GM19043 (cell line): ENCODE results near the gene CAPZA3.
"Not testable (repeated sequence)": the region's sequence is repeated elsewhere in the genome, so short reads cannot be mapped to it uniquely, and the experiment has no call there.

ENCODE experiments used
- ATAC-seq: cut with Tn5 transposase; IDR thresholded peaks from one replicate; pipeline ENCODE4 v1.9.1; 2021; ENCODE audit warnings: low read depth; ENCODE audit not compliant: unreplicated experiment

CAPZA3 gene

GRCh38 chr12:18737819-18738218 is at the start of gene CAPZA3, which contains the start of gene PLCZ1:
TSS of gene CAPZA3 (plus strand) at chr12:18738119. CDS start at chr12:18738269, 150 bp downstream.
TSS of gene PLCZ1 (minus strand) at chr12:18738012. CDS start at chr12:18737371, 641 bp downstream.
- no peak for ATAC-seq

GRCh38 chr12:18689771-18690170 is 48.1 kb upstream of the CAPZA3 start:
- ATAC-seq, result no peak

DNA sequence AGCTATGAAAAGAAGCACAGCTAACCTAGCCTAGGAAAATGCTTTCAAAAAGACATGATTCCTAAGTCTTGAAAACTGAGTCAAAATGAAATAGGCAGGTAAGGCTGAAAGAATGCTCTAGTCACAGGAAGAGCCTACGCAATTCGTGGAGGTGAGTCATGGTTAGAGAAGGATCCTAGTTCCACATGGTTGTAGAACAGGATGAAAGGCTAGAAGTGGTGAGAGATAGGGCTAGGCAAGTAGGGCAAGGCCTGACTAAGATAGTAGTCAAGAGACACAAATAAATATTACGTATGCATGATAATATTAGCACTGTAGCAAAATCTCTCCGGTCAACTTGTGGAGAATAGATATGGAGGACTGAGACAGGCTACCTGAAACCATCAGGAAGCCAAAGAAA is 47.3 kb upstream of the CAPZA3 start:
- no peak for ATAC-seq

DNA sequence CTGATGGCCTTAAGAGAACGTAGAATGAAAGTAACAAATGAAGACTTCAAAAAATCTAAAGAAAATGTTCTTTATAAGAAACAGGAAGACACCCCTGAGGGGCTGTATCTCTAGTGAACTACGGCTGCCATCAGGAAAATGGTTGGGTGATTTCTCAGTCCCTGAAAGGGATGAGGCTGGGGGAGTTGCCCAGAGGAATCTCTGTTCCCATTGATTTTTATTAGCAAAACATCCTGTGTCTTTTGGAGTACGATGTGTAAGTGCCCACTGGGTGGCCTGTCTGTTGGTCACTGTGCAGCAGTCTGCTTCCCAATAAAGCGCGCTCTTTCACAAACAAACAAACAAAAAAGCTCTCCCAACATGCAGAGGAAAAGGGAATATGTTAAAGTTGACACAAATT is 43.9 kb upstream of the CAPZA3 start:
- not testable (repeated sequence) for ATAC-seq

DNA sequence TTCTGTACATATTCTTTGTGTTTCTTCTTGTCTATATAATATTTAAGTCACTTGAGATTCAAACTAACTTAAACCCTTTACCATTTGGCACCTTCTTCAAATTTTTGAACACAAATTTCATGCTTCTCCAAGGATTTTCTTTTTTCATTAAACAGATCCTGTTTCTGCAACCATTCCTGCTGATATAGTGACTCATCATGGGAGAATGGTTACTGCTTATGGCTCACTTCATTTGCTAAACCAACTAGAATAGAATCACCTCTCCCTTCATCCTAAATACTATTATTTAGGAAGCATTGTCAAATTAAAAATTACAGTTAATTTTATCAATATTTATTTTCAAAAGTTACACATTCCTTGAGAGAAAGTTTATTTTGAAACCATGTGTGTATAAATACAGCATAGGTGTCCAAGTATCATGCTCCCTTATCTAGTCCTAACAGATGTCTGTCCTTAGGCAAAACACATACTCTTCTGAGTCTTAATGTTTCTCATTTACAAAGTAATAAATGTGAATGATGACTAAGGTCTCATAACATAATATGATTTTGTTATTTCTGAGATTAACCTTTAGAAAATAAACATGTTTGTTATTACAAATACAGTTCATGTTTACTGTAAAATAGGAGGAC is 40.8 kb upstream of the CAPZA3 start:
- no peak for ATAC-seq

DNA sequence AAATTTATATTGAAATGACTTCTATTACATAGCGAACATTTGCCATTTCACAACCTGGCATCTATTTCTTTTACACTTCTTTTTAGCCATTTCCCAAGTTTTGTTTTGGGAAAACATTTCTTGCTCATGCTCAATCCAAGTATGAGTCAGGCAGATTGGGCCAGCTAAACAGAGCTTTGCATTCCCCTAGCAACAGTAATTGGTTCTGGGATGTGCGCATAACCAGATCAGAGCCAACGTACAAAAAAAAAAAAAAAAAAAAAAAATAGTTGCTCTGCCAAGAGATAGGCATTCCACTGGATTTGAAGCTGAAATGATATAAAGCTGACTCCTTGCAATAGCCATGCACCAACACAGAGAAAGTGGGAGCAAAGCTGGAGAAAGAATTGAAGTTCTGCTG is 37.6 kb upstream of the CAPZA3 start:
- no peak for ATAC-seq

GRCh38 chr12:18703321-18703720 is 34.6 kb upstream of the CAPZA3 start:
- ATAC-seq, result no peak

GRCh38 chr12:18703911-18704310 is 34.0 kb upstream of the CAPZA3 start:
- ATAC-seq, result no peak

- no peak for ATAC-seq
Measured at GRCh38 chr12:18706798-18707197, 31.1 kb upstream of the CAPZA3 start.

DNA sequence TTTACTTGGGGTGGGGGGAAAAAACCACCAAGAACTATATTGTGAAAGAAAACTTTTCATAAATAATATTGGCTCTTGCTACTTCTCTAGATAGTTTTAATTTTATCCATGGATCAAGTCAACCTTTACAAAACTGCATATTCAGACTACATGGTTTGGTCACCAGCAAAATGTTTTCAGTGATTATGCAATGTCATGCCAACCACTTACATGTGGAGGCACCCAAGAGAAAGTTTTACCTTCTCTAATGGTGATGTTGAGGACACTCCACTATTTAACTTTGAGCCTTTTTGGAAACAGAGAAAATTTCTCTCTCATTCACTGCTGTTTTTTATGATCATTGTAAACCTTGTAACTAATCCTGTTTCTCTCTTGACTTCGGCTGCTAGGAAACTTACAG is 21.7 kb upstream of the CAPZA3 start:
- no peak for ATAC-seq

- ATAC-seq, result no peak
Measured at GRCh38 chr12:18718462-18718861, 19.5 kb upstream of the CAPZA3 start.

DNA sequence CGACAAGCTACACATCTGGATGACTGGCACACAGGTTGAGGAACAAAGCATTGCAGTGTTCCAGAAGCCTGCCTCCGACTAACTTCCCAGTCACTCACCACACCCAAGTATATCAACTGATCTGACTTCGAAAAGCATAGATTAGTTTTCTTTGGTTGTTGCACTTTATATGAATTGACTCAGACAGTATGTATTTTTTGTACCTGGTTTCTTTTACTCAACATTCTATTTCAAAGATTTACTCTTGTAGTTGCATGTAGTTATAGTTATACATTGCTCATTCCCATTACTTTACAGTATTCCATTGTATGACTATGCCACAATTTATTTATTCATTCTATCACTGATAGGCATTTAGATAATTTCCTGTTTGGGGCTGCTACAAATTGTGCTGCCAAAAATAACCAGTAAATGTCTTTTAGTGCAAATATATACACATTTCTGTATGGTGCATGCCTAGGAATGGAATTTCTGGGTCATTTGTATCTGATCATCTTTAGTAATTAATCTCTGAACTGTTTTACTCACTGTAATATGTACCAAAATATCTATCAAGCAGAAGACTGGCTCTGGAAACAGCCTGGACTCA is 17.9 kb upstream of the CAPZA3 start:
- ATAC-seq, result no peak

GRCh38 chr12:18720690-18721089 is 17.2 kb upstream of the CAPZA3 start:
- ATAC-seq, result no peak

DNA sequence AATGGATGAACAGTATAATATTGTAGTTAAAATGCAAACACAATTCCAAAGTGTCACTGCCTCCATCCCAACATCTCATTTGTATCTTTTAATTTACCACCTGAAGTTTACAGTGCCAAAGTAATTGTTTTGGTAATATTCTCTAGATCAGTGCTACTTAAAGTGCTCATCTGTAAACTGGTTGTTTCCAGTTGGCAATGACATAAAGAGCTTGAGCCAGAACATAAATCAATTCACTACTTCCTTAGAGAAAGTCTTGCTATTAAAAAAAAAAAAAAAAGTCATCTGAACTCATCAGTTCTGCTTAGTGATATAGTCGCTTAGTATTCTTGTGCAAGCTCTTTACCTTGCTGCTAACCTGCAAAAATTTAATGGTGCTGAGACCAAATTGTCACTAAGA is 16.5 kb upstream of the CAPZA3 start:
- ATAC-seq, result no peak

DNA sequence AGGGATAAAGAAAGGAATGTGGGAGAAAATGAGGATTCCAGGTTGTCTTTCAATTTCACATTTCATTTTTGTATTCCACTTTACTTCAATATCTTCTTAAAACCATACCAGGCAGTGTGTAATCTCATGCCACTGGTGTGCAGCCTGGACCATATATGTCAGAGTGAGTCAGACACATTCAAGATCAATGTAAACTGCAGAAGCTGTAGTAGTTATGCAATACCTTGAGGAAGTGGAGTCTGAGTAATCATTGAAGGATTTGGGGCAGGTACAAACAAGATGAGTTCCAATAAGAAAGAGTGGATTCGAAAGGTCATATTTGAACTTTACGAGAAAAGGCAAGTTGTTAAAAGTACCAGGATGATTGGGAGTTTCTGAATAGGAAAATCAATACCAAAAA is 14.2 kb upstream of the CAPZA3 start:
- no peak for ATAC-seq

DNA sequence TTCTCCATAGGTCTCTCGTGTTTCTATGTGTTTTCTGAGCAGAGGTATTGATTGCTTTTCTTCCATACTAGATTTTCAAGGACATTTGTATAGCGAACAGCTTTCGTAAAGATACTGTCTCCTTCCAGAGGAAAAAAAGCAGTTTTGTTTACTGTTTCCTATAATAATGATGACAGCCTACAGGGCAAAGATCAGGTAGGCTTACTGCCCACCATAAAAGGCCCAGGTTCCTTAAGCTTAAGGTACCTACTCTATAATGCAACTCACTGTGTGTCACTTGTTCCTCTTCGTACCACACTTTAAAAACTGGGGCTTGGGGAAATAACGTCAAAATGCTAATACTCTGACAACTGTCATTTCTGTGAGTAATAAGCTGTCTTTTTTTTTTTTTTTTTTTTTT is 6.8 kb upstream of the CAPZA3 start:
- no peak for ATAC-seq

DNA sequence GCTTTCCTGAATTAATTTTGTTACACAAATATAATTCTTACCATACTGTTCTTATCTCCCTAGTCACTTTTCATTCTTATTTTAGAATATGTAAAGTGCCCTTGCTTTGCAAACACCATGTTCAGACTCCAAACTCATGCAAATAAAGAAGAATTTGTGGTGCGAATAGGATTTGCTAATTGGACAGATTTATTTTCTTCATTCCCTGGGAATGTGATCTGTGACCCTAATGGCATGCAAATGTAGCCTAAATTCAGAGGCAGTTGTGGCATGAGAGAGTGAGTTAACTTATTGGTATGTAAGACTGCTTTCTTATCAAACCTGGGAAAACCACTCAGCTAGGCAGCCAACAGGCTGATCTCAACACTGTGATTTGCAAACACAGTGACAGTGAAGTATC is 10.0 kb downstream of the CAPZA3 start:
- no peak for ATAC-seq

GRCh38 chr12:18749386-18749957 is 11.6 kb downstream of the CAPZA3 start:
- ATAC-seq, result no peak

- ATAC-seq, result no peak
Measured at GRCh38 chr12:18750085-18750484, 12.2 kb downstream of the CAPZA3 start.

DNA sequence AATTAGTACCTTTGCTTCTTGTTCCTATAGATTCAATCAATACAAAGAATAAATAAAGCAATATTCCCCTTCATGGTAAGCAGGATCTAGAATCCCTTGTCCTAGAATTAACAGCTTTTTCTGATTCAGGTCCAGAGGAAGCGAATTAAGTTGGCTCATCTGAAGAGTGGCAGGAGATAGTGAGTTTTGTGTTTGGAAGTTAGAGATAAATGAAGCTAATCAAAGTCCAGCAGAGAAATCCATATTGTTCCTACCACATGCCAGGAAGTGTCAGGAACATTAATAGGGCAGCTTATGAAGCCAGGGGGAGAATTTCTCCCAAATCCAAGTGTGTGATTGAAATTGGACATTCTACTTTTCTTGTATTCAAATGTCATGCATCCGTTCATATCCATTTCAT is 13.9 kb downstream of the CAPZA3 start:
- ATAC-seq, result no peak

- ATAC-seq, result no peak
Measured at GRCh38 chr12:18752280-18752920, 14.5 kb downstream of the CAPZA3 start.

DNA sequence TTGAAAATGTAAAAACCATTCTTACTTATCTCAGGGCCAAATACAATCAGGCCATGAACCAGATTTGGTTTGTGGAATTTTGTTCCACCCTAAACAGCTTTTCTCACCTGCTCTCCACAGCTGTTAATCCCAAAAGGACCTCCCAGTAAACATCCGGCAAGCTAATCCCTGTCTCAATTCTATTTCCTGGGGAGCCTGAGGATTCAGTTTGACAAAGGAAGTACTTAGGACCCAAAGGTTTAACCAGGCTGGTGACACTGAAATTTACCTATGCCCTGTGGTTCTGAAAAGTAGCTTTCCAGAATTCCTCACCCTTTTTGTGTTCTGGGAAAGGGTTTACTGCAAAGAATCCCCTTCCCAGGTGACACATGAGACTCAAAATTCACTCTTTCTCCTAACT is 15.0 kb downstream of the CAPZA3 start:
- no peak for ATAC-seq
